ENCODE data around the gene IGFALS.

GRCh38 chr16:1785846-1786170, 7.7 kb downstream of the IGFALS start:
- TF ChIP-seq RCOR1 (IDR thresholded peaks at IDR 0.05; ENCODE audit: insufficient replicate concordance, low read length) = no peak
- no peak for TF ChIP-seq CHD1 (IDR thresholded peaks at IDR 0.05; ENCODE audit: low read depth, low read length)
- TF ChIP-seq CTCF (conservative IDR thresholded peaks at IDR 0.05; ENCODE audit: low read depth, low read length) = no peak
- no peak for TF ChIP-seq NFE2L2 (IDR thresholded peaks at IDR 0.05; ENCODE audit: low read depth, low read length)
- TF ChIP-seq MAFK (IDR thresholded peaks at IDR 0.05; ENCODE audit: low read depth, low read length) = no peak
- TF ChIP-seq RFX5 (IDR thresholded peaks at IDR 0.05; ENCODE audit: low read depth, low read length) = no peak
- TF ChIP-seq BHLHE40 (IDR thresholded peaks at IDR 0.05; ENCODE audit: low read depth, low read length) = no peak
- TF ChIP-seq POLR2A (IDR thresholded peaks at IDR 0.05; ENCODE audit: low read depth, low read length) = no peak
- no peak for TF ChIP-seq CEBPB (IDR thresholded peaks at IDR 0.05; ENCODE audit: low read depth, low read length)
